Endothelial cell (in vitro differentiated cells): ENCODE data around the gene ANTXR1. TPM values are rescaled to one million over a fixed set of nuclear protein-coding genes. Genes with fewer than 3 reads are reported as not detected.

Experiments
- DNase-seq: peaks from one replicate; pipeline ENCODE4 v3.0.0; 2021; ENCODE audit warnings: low spot score
- H3K27ac Mint-ChIP-seq: one replicate; pipeline ENCODE4 v1.8.0; 2021; ENCODE audit warnings: mixed read lengths, inconsistent platforms; ENCODE audit not compliant: unreplicated experiment
- H3K27me3 Mint-ChIP-seq: one replicate; pipeline ENCODE4 v1.8.0; 2021; ENCODE audit warnings: mild to moderate bottlenecking, moderate library complexity, mixed read lengths, inconsistent platforms; ENCODE audit not compliant: unreplicated experiment
- H3K36me3 Mint-ChIP-seq: one replicate; pipeline ENCODE4 v1.8.0; 2021; ENCODE audit warnings: mild to moderate bottlenecking, low read depth, mixed read lengths, inconsistent platforms; ENCODE audit not compliant: unreplicated experiment
- H3K4me1 Mint-ChIP-seq: one replicate; pipeline ENCODE4 v1.8.0; 2021; ENCODE audit warnings: mild to moderate bottlenecking, mixed read lengths, inconsistent platforms; ENCODE audit not compliant: unreplicated experiment
- H3K4me3 Mint-ChIP-seq: one replicate; pipeline ENCODE4 v1.8.0; 2021; ENCODE audit warnings: mild to moderate bottlenecking, mixed read lengths, inconsistent platforms; ENCODE audit not compliant: unreplicated experiment
- H3K9me3 Mint-ChIP-seq: one replicate; pipeline ENCODE4 v1.8.0; 2021; ENCODE audit warnings: mixed read lengths, inconsistent platforms; ENCODE audit not compliant: unreplicated experiment
- CTCF ChIP-seq: fragments of 200-600 bp; sonication (generic); IDR thresholded peaks from one replicate; pipeline ENCODE4 v1.5.0; 2021; ENCODE audit warnings: antibody characterized with exemption; ENCODE audit not compliant: unreplicated experiment
- total RNA-seq: library from RNA; stranded (reverse); fragmentation: NEBNext Ultra II Directional; extraction: Animal tissue kit (Norgen Biotek cat#: 25700); gene quantifications from one replicate; pipeline ENCODE4 v1.2.1, GENCODE V29; 2021; ENCODE audit not compliant: unreplicated experiment

ANTXR1 gene
- total RNA-seq, 1 donor from 2014 or later, result 7.5 TPM

GRCh38 chr2:69100220-69100723 lies 87.3 kb downstream of the ANTXR1 start:
- Mint-ChIP-seq H3K27ac (no peak overlapping the region), H3K4me3 (no peak overlapping the region), H3K27me3 (peaks cover 1% of the 10 kb centered on the region), H3K9me3 (no peaks in the 10 kb centered on the region), H3K36me3 (peaks cover 5% of the 10 kb centered on the region), H3K4me1 (peaks cover 8% of the 10 kb centered on the region)
- no peak for TF ChIP-seq CTCF
- DNase-seq, result no peak

GRCh38 chr2:69102041-69102593 lies 89.1 kb downstream of the ANTXR1 start:
- no peak for DNase-seq
- Mint-ChIP-seq H3K4me3 (no peak overlapping the region), H3K27me3 (no peaks in the 10 kb centered on the region), H3K9me3 (no peaks in the 10 kb centered on the region), H3K27ac (no peak overlapping the region), H3K36me3 (no peaks in the 10 kb centered on the region), H3K4me1 (peaks cover 6% of the 10 kb centered on the region)
- no peak for TF ChIP-seq CTCF

GRCh38 chr2:69103419-69103818 lies 90.4 kb downstream of the ANTXR1 start:
- Mint-ChIP-seq H3K27ac (no peak overlapping the region), H3K9me3 (no peaks in the 10 kb centered on the region), H3K36me3 (no peaks in the 10 kb centered on the region), H3K4me3 (no peak overlapping the region), H3K4me1 (peaks cover 3% of the 10 kb centered on the region), H3K27me3 (no peaks in the 10 kb centered on the region)
- no peak for DNase-seq
- no peak for TF ChIP-seq CTCF

GRCh38 chr2:69104261-69104660 lies 91.3 kb downstream of the ANTXR1 start:
- Mint-ChIP-seq H3K27ac (no peak overlapping the region), H3K27me3 (no peaks in the 10 kb centered on the region), H3K36me3 (no peaks in the 10 kb centered on the region), H3K4me1 (peaks cover 3% of the 10 kb centered on the region), H3K9me3 (no peaks in the 10 kb centered on the region), H3K4me3 (no peak overlapping the region)
- DNase-seq, result no peak
- TF ChIP-seq CTCF, result no peak

- Mint-ChIP-seq H3K9me3 (no peaks in the 10 kb centered on the region), H3K36me3 (no peaks in the 10 kb centered on the region), H3K4me3 (no peak overlapping the region), H3K27me3 (no peaks in the 10 kb centered on the region), H3K27ac (no peak overlapping the region), H3K4me1 (no peaks in the 10 kb centered on the region)
- no peak for TF ChIP-seq CTCF
- no peak for DNase-seq
Observed at GRCh38 chr2:69109255-69109654, 96.3 kb downstream of the ANTXR1 start.
